ENCODE results near the gene RUSF1. TPM values are rescaled to one million over a fixed set of nuclear protein-coding genes. Genes with fewer than 3 reads are reported as not detected.

RUSF1 gene
- total RNA-seq, 2 donors from 2014 or later: 67.9 to 74.2 TPM

DNA sequence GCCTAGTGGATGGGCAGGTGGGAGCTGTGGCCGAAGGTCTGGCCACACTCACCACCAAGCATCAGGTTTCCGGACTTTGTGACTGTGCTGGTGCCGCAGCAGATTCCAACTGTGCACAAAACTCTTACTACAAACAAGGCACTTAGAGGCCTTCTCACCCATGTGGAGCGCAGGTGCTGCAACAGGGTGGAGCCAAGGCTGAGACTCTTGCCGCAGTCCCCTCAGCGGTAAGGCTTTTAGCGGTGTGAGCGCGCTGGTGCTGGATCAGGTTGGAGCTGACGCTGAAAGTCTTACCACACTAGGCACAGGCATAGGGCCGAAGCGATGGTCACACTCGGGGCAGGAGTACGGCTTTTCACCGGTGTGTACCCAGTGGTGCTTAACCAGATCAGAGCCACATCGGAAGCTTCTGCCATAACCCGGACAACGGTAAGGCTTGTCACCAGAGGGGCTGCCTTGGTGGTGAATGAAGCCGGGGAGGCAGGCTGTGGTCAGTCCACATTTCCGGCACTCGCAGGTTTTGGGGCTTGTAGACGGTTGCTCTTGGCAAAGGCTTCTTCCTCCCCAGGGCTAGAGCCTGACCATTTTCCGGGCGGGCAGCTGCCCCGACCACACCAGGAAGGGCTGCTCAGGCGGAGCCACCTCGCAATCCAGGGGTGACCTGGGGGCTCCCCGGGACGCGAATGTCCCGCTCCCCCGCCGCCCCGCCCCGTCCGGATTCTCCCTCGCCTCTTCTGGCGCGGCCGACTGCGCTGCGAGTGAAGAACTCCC is 49.9 kb downstream of the RUSF1 start:
- peak overlapping the region; percentile 85 for H3K4me3 ChIP-seq
- ATAC-seq (ENCODE audit: insufficient number of reproducible peaks, low FRiP score, low read depth) (no peak), DNase-seq (ENCODE audit: low spot score) (no peak)
- H3K36me3 ChIP-seq: peaks cover 6% of the 10 kb centered on the region
- H3K9me3 ChIP-seq: no peaks in the 10 kb centered on the region
- H3K4me1 ChIP-seq (ENCODE audit: control insufficient read depth in 1 of 2, low read depth in 2 of 2): peaks cover 45 to 58% of the 10 kb centered on the region in 2 donors
- no peaks in the 10 kb centered on the region for H3K27me3 ChIP-seq (replicated peaks; ENCODE audit: insufficient read depth)
- H3K27ac ChIP-seq: peak overlapping the region; percentile 96 to 99
- TF ChIP-seq, protein P1, sequence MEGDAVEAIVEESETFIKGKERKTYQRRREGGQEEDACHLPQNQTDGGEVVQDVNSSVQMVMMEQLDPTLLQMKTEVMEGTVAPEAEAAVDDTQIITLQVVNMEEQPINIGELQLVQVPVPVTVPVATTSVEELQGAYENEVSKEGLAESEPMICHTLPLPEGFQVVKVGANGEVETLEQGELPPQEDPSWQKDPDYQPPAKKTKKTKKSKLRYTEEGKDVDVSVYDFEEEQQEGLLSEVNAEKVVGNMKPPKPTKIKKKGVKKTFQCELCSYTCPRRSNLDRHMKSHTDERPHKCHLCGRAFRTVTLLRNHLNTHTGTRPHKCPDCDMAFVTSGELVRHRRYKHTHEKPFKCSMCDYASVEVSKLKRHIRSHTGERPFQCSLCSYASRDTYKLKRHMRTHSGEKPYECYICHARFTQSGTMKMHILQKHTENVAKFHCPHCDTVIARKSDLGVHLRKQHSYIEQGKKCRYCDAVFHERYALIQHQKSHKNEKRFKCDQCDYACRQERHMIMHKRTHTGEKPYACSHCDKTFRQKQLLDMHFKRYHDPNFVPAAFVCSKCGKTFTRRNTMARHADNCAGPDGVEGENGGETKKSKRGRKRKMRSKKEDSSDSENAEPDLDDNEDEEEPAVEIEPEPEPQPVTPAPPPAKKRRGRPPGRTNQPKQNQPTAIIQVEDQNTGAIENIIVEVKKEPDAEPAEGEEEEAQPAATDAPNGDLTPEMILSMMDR (IDR thresholded peaks at IDR 0.05): no peak

DNA sequence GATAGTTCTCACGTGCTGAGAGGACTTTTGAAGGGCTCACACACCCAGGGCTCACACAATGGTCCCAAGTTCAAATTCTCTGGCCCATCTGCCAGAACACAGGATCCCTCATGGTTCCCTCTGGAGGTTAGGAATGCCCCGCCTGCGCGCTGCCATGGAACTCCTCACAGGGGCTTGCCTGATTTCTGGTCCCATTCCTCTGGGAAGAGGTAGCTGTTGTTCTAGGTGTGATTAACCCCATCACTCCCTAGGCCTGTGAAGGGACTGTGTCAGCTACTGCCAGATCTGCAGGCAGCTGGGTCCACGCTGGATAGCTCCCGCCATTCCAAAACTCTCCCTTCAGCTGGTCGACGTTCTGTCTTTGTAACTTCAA is 51.2 kb downstream of the RUSF1 start:
- Histone ChIP-seq H3K36me3 (no peaks in the 10 kb centered on the region), H3K4me3 (no peak overlapping the region), H3K27me3 (replicated peaks; ENCODE audit: insufficient read depth) (no peaks in the 10 kb centered on the region), H3K4me1 (ENCODE audit: control insufficient read depth in 1 of 2, low read depth in 2 of 2) (peaks cover 55 to 71% of the 10 kb centered on the region in 2 donors), H3K9me3 (no peaks in the 10 kb centered on the region), H3K27ac (no peak overlapping the region)
- ATAC-seq (ENCODE audit: insufficient number of reproducible peaks, low FRiP score, low read depth) (no peak), DNase-seq (ENCODE audit: low spot score) (no peak)
- TF ChIP-seq, protein P1 (IDR thresholded peaks at IDR 0.05): no peak

DNA sequence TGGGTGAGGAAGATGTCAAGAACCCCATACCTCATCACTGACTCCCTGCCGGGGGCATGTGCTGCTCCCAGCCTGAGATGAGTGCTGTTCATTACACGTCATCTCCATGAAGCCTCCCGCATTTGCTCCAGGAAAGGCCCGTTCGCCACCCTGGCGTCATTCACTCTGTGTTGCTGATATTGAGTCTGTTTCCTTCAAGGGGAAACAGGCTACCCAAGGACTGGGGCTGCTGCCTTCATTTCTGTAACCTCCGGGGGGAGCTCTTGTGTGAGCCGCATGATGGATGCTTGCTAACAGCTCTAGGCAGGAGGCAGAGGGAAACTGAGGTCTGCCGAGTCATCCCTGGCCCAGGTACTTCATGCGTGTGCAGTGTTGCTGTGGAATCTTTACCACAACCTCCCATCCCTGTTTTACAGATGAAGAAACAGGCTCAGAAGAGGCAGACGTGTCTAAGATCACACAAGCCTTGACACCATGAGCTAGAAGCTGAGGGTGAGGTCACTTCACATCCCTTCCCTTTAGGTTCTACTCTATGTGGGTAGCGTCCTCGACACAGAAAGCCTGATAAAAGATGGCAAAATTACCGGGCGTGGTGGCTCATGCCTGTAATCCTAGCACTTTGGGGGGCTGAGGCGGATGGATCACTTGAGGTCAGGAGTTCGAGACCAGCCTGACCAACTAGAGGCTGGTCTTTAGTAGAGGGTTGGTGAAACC is 52.4 kb downstream of the RUSF1 start:
- Histone ChIP-seq H3K36me3 (no peaks in the 10 kb centered on the region), H3K4me1 (ENCODE audit: control insufficient read depth in 1 of 2, low read depth in 2 of 2) (peaks cover 61 to 77% of the 10 kb centered on the region in 2 donors), H3K9me3 (no peaks in the 10 kb centered on the region), H3K4me3 (no peak overlapping the region), H3K27me3 (replicated peaks; ENCODE audit: insufficient read depth) (no peaks in the 10 kb centered on the region), H3K27ac (no peak overlapping the region)
- TF ChIP-seq, protein P1 (IDR thresholded peaks at IDR 0.05): no peak
- DNase-seq (ENCODE audit: low spot score) (no peak), ATAC-seq (ENCODE audit: insufficient number of reproducible peaks, low FRiP score, low read depth) (no peak)

DNA sequence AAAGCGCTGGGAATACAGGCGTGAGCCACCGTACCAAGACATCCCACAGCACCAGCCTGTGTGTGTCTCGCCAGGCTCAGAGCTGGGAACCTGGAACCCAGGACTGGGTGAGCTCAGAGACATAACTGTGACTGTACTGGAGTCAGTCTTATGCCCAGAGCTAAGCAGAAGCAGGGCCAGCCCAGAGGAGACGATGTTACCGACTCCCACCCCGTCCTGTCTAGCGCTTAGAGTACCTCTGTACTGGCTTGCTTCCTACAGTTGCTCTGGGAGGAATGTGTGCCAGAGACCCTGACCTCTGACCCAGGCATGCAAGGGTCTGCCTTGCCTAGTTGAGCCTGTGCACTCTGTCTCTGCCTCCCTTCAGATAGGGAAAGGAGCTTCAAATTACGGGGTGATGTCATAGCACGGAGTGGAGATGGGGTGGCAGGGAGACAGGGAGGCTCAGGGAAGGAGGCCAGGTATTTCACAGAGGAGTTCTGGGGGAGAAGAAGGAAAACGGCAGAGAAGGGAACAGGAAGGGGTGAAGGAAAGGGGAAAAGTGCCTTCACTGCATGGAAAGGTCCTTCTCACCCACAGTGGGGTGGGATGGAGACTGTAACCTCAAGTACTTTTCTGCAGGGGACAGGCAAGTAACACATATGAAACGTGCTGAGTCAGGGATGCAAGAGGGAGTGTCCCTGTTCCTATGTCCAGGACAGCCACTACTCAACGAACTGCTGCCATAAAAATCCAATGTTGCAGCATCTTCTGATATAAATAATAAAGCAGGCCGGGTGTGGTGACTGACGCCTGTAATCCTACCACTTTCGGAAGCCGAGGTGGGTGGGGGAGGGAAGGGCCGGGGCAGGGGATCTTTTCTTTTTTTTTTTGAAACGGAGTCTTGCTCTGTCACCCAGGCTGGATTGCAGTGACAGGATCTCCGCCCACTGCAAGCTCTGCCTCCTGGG is 54.7 kb downstream of the RUSF1 start:
- H3K36me3 ChIP-seq: no peaks in the 10 kb centered on the region
- peaks cover 56 to 69% of the 10 kb centered on the region in 2 donors for H3K4me1 ChIP-seq (ENCODE audit: control insufficient read depth in 1 of 2, low read depth in 2 of 2)
- H3K27me3 ChIP-seq (replicated peaks; ENCODE audit: insufficient read depth): no peaks in the 10 kb centered on the region
- ATAC-seq (ENCODE audit: insufficient number of reproducible peaks, low FRiP score, low read depth) (no peak), DNase-seq (ENCODE audit: low spot score) (no peak)
- TF ChIP-seq, protein P1 (IDR thresholded peaks at IDR 0.05): no peak
- H3K9me3 ChIP-seq: no peaks in the 10 kb centered on the region
- H3K27ac ChIP-seq: peak overlapping the region; percentile 79 to 82
- H3K4me3 ChIP-seq: peak overlapping the region; percentile 40
